ACC112 (cell line): ENCODE data around the gene RPTOR.

ENCODE experiments used
- H2AFZ ChIP-seq: fragments of 200-600 bp; sonication (generic); one replicate; pipeline ENCODE4 v1.6.0; 2017; ENCODE audit warnings: antibody characterized with exemption, low read length; ENCODE audit not compliant: unreplicated experiment
- H3K27ac ChIP-seq: fragments of 200-600 bp; sonication (generic); 2 replicates; pipeline ENCODE4 v1.5.1; 2014; ENCODE audit warnings: low read depth, mild to moderate bottlenecking, antibody characterized with exemption, low read length, moderate library complexity
- H3K27me3 ChIP-seq: fragments of 200-600 bp; sonication (generic); 2 replicates; pipeline ENCODE4 v1.6.1; 2014; ENCODE audit warnings: mild to moderate bottlenecking, antibody characterized with exemption, low read length, moderate library complexity, mixed read lengths; ENCODE audit not compliant: insufficient read depth
- H3K36me3 ChIP-seq: fragments of 200-600 bp; sonication (generic); 2 replicates; pipeline ENCODE4 v1.6.1; 2016; ENCODE audit warnings: mild to moderate bottlenecking, antibody characterized with exemption, low read length, moderate library complexity, mixed read lengths; ENCODE audit not compliant: insufficient read depth
- H3K4me1 ChIP-seq: fragments of 200-600 bp; sonication (generic); one replicate; pipeline ENCODE4 v1.6.1; 2016; ENCODE audit warnings: low read length, mixed read lengths; ENCODE audit not compliant: insufficient read depth, unreplicated experiment, control insufficient read depth
- H3K4me3 ChIP-seq: fragments of 200-600 bp; sonication (generic); 2 replicates; pipeline ENCODE4 v1.5.1; 2014; ENCODE audit warnings: mild to moderate bottlenecking, low read depth, low read length
- H3K79me2 ChIP-seq: fragments of 200-600 bp; sonication (generic); one replicate; pipeline ENCODE4 v1.6.0; 2016; ENCODE audit warnings: low read length; ENCODE audit not compliant: control insufficient read depth, unreplicated experiment, insufficient read depth

RPTOR gene

DNA sequence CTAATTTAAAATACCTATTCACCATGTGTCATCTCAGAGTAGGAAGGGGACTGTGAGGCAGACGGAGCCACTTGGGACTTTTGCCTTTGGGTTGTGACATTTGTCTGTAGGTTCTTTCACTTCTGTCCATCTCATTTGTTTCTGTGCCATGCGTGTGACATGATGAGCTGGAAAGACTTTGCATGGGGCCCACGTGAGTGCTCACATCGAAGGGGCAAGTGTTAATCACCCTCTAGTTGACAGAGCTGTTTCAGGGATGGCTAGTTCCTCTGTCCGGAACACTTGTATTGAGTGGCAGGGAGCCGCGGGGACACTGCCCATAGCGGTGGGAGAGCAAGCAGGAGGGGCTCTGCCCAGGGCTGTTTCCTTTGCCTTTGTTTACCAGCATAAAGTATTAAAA lies 112.0 kb downstream of the RPTOR start:
- no peak overlapping the region for H3K27ac ChIP-seq
- H3K4me1 ChIP-seq = peaks cover 4% of the 10 kb centered on the region
- H3K4me3 ChIP-seq = no peak overlapping the region
- peaks cover 7% of the 10 kb centered on the region; the same call in 1 of the 2 replicates for H3K36me3 ChIP-seq
- peaks cover 56% of the 10 kb centered on the region for H3K79me2 ChIP-seq
- H3K27me3 ChIP-seq = no peaks in the 10 kb centered on the region
- no peak overlapping the region for H2AFZ ChIP-seq

GRCh38 chr17:80657561-80657960 lies 112.9 kb downstream of the RPTOR start:
- peaks cover 7% of the 10 kb centered on the region; the same call in 1 of the 2 replicates for H3K36me3 ChIP-seq
- H3K4me3 ChIP-seq = no peak overlapping the region
- no peak overlapping the region for H3K27ac ChIP-seq
- peaks cover 52% of the 10 kb centered on the region for H3K79me2 ChIP-seq
- H3K4me1 ChIP-seq = peaks cover 2% of the 10 kb centered on the region
- H3K27me3 ChIP-seq = no peaks in the 10 kb centered on the region
- H2AFZ ChIP-seq = no peak overlapping the region

- Histone ChIP-seq H3K4me3 (no peak overlapping the region), H3K79me2 (peaks cover 52% of the 10 kb centered on the region), H3K4me1 (no peaks in the 10 kb centered on the region), H3K27ac (no peak overlapping the region), H3K27me3 (no peaks in the 10 kb centered on the region), H3K36me3 (peaks cover 7% of the 10 kb centered on the region; the same call in 1 of the 2 replicates), H2AFZ (no peak overlapping the region)
These were observed 114.2 kb downstream of the RPTOR start for GRCh38 chr17:80658821-80659220.

GRCh38 chr17:80659651-80660050 lies 115.0 kb downstream of the RPTOR start:
- Histone ChIP-seq H3K79me2 (peaks cover 57% of the 10 kb centered on the region), H3K4me1 (peaks cover 5% of the 10 kb centered on the region), H2AFZ (no peak overlapping the region), H3K4me3 (no peak overlapping the region), H3K27me3 (no peaks in the 10 kb centered on the region), H3K27ac (no peak overlapping the region), H3K36me3 (peaks cover 7% of the 10 kb centered on the region; the same call in 1 of the 2 replicates)

DNA sequence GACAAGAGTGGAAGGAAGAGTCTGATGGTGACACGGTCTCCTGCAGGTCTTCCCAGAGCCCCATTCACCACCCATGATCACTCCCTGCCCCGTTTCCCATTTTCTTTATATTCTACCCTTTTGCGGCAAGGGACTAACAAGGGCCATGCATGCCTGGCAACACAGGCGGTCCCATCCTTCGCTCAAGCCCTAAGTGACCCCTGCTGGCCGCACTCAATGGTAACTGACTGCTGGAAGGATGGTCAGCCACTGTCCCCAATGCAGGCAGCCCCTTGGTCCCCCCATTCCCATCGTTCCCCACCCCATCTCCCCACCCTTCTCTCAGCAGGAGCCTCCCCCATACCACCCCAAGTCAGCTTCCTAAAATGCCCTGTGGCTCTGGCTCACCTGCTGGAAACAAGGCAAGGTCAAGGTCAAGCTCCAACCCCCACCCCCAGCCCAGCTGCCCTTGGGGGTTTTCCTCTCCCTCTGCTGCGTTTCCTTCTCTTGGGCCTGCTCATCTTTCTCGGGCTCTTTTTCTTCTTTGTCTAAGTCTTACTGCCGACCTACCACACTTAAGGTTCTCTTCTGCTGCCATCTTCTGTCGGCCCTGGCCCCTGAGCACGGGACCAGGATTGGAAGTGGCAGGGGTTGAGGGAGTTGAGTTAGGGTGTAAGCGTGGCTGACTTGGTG lies 116.0 kb downstream of the RPTOR start:
- no peak overlapping the region for H3K4me3 ChIP-seq
- H2AFZ ChIP-seq = no peak overlapping the region
- H3K27ac ChIP-seq = no peak overlapping the region
- H3K27me3 ChIP-seq = no peaks in the 10 kb centered on the region
- H3K4me1 ChIP-seq = peaks cover 5% of the 10 kb centered on the region
- H3K36me3 ChIP-seq = peaks cover 7% of the 10 kb centered on the region; the same call in 1 of the 2 replicates
- peaks cover 55% of the 10 kb centered on the region for H3K79me2 ChIP-seq

DNA sequence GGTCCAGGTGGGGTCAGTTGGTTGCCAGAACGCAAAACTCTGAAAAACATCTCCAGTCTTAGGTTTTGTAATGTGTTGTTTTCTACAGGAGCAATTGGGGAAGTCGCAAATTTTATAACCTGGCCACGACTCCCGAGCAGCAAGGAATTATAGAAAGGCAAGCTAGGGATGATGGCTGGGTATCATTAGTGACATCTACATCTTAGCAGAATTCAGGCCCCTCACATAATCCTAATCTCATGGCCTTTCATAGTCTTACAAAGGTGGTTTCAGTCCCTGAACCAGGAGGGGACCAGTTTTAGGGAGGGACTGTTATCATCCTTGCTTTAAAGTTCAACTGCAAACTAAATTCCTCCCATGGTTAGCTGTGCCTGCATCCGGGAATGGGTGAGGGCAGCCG lies 117.9 kb downstream of the RPTOR start:
- Histone ChIP-seq H3K36me3 (peaks cover 3% of the 10 kb centered on the region; the same call in 1 of the 2 replicates), H3K4me3 (no peak overlapping the region), H3K79me2 (peaks cover 50% of the 10 kb centered on the region), H2AFZ (no peak overlapping the region), H3K4me1 (peaks cover 5% of the 10 kb centered on the region), H3K27ac (no peak overlapping the region), H3K27me3 (no peaks in the 10 kb centered on the region)

DNA sequence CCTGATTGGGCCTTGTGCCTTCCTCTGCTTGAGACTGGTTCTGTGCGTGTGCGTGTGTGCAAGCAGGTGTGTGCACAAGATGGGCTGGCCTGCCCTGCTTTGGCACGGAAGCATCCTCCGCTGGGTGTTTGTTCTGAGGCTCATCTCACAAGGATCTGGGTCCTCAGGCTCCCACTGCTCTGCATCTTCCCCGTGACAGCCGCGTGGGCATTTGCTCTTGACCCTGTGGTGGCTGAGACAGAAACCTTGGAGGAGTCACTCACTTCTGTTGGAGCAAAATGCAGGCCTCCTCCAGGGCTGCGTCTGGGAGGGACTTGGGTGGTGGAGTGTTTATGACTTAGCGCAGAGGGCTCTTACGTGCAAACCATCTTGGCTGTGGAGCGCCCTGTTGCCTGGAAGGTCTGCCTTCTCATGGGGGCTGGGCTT lies 119.2 kb downstream of the RPTOR start:
- Histone ChIP-seq H3K79me2 (peaks cover 42% of the 10 kb centered on the region), H3K4me1 (peaks cover 5% of the 10 kb centered on the region), H2AFZ (no peak overlapping the region), H3K27ac (no peak overlapping the region), H3K36me3 (peaks cover 2% of the 10 kb centered on the region; the same call in 1 of the 2 replicates), H3K4me3 (no peak overlapping the region), H3K27me3 (no peaks in the 10 kb centered on the region)

- Histone ChIP-seq H3K4me1 (peaks cover 5% of the 10 kb centered on the region), H3K27ac (no peak overlapping the region), H2AFZ (no peak overlapping the region), H3K79me2 (peaks cover 39% of the 10 kb centered on the region), H3K27me3 (no peaks in the 10 kb centered on the region), H3K4me3 (no peak overlapping the region), H3K36me3 (no peaks in the 10 kb centered on the region; the same call in 1 of the 2 replicates)
These were observed 119.7 kb downstream of the RPTOR start for GRCh38 chr17:80664217-80664790.

- Histone ChIP-seq H3K79me2 (peaks cover 33% of the 10 kb centered on the region), H3K4me3 (no peak overlapping the region), H3K27ac (no peak overlapping the region), H3K4me1 (peaks cover 5% of the 10 kb centered on the region), H3K36me3 (no peaks in the 10 kb centered on the region; the same call in 1 of the 2 replicates), H2AFZ (no peak overlapping the region), H3K27me3 (no peaks in the 10 kb centered on the region)
These were observed 121.2 kb downstream of the RPTOR start for GRCh38 chr17:80665792-80666191.

- Histone ChIP-seq H2AFZ (no peak overlapping the region), H3K27ac (no peak overlapping the region), H3K4me1 (peaks cover 5% of the 10 kb centered on the region), H3K79me2 (peaks cover 29% of the 10 kb centered on the region), H3K4me3 (no peak overlapping the region), H3K27me3 (no peaks in the 10 kb centered on the region), H3K36me3 (peaks cover 3% of the 10 kb centered on the region)
These were observed 122.2 kb downstream of the RPTOR start for GRCh38 chr17:80666867-80667266.
